ENCODE measurements around the gene ZNF625. TPM values are rescaled to one million over a fixed set of nuclear protein-coding genes. Genes with fewer than 3 reads are reported as not detected.
A peak's percentile ranks its signal among the peaks of the same experiment; 100 is the strongest.

ZNF625 gene
- total and polyA plus RNA-seq, 2 experiments from 2014 or later = 12.9 to 18.6 TPM

- H3K4me1 Mint-ChIP-seq = no peaks in the 10 kb centered on the region
- peaks cover 8% of the 10 kb centered on the region; the same call in 1 of the 2 replicates for H3F3A ChIP-seq (replicated peaks; ENCODE audit: low read depth)
- peaks cover 25% of the 10 kb centered on the region for H3K79me2 ChIP-seq (replicated peaks; ENCODE audit: insufficient read depth)
- peak overlapping the region; percentile 8; the same call in 1 of the 2 replicates for H3K4me3 ChIP-seq
- peaks cover 6% of the 10 kb centered on the region; the same call in 1 of the 2 replicates for H3K9me2 ChIP-seq (ENCODE audit: insufficient read depth)
- no peaks in the 10 kb centered on the region for H4K20me1 ChIP-seq (replicated peaks; ENCODE audit: insufficient read depth)
- H3K9me3 Mint-ChIP-seq = peaks cover 87% of the 10 kb centered on the region
- H3K4me2 ChIP-seq = no peak overlapping the region
- H3K4me3 Mint-ChIP-seq = no peak overlapping the region
- DNase-seq (ENCODE audit: low spot score) (no peak), ATAC-seq (no peak)
- H3K27ac Mint-ChIP-seq = no peak overlapping the region
- H3K36me3 ChIP-seq (ENCODE audit: insufficient read depth) = peaks cover 62% of the 10 kb centered on the region
- no peak for TF ChIP-seq EZH2 (IDR thresholded peaks at IDR 0.05; ENCODE audit: low read depth, unreplicated experiment)
- TF ChIP-seq CREB1 (CRISPR knock-in tag; IDR thresholded peaks at IDR 0.05; ENCODE audit: low read depth) = no peak
- no peak for TF ChIP-seq STAT1 (IDR thresholded peaks at IDR 0.05; ENCODE audit: unreplicated experiment)
- TF ChIP-seq REST (IDR thresholded peaks at IDR 0.05; ENCODE audit: unreplicated experiment) = no peak
- no peak for TF ChIP-seq ZNF462 (CRISPR knock-in tag; IDR thresholded peaks at IDR 0.05)
- no peak for TF ChIP-seq ZNF331 (CRISPR knock-in tag; IDR thresholded peaks at IDR 0.05; ENCODE audit: low read depth)
- TF ChIP-seq ZNF114 (CRISPR knock-in tag; IDR thresholded peaks at IDR 0.05) = no peak
- no peak for TF ChIP-seq EZH2phosphoT487 (IDR thresholded peaks at IDR 0.05; ENCODE audit: unreplicated experiment)
- H3K36me3 Mint-ChIP-seq (ENCODE audit: low read depth) = peaks cover 33% of the 10 kb centered on the region; the same call in 2 of the 3 replicates
- H3K27me3 ChIP-seq (ENCODE audit: insufficient read depth) = no peaks in the 10 kb centered on the region
- H2AFZ ChIP-seq = no peak overlapping the region
- H3K4me1 ChIP-seq (ENCODE audit: insufficient read depth) = no peaks in the 10 kb centered on the region
- H3K27me3 Mint-ChIP-seq (ENCODE audit: insufficient read depth, low read depth, poor library complexity) = no peaks in the 10 kb centered on the region
- peak overlapping the region; percentile 63; the same call in 1 of the 2 replicates for H3K27ac ChIP-seq (ENCODE audit: low read depth)
These were observed 43.8 kb downstream of the ZNF625 start for GRCh38 chr19:12112701-12113100.
